ENCODE data around the gene TYMP. TPM values are rescaled to one million over a fixed set of nuclear protein-coding genes. Genes with fewer than 3 reads are reported as not detected.
"Not testable (repeated sequence)": the region's sequence is repeated elsewhere in the genome, so short reads cannot be mapped to it uniquely, and the experiment has no call there.

Gene TYMP
- total RNA-seq, 1 experiment from 2014 or later, result 41.0 TPM

- H3K4me1 Mint-ChIP-seq (ENCODE audit: insufficient read depth, unreplicated experiment), result peaks cover 13% of the 10 kb centered on the region
- no TSS peak for BruUV-seq (replicated peaks)
- POLR2A ChIA-PET, result interaction anchor here (0.6 to 1.1 kb wide), 3 partner anchors 13 to 41 kb away, joined by 3 to 4 read pairs (median 3); partner anchors contain the start of genes LMF2 and NCAPH2
- no peaks in the 10 kb centered on the region for H3K27me3 Mint-ChIP-seq (ENCODE audit: insufficient read depth, unreplicated experiment)
- no peak for DNase-seq (ENCODE audit: unreplicated experiment)
- TF ChIP-seq CTCF (IDR thresholded peaks at IDR 0.05; ENCODE audit: unreplicated experiment), result no peak
- H3K9me3 Mint-ChIP-seq (ENCODE audit: unreplicated experiment), result no peaks in the 10 kb centered on the region
- CTCF ChIA-PET, result interaction anchor here (1.0 to 1.4 kb wide), 2 partner anchors 41 to 99 kb away, joined by 4 to 8 read pairs; partner anchors contain the start of gene SYCE3
- H3K27ac Mint-ChIP-seq (ENCODE audit: low read depth, unreplicated experiment), result no peak overlapping the region
- H3K36me3 Mint-ChIP-seq (ENCODE audit: insufficient read depth, unreplicated experiment), result peaks cover 55% of the 10 kb centered on the region
- H3K4me3 Mint-ChIP-seq (ENCODE audit: unreplicated experiment), result no peak overlapping the region
- intact Hi-C loops (cut with micrococcal nuclease), result no loop called here
These were observed 7.5 kb downstream of the TYMP start for GRCh38 chr22:50522208-50522805.

- no peaks in the 10 kb centered on the region for H3K9me3 Mint-ChIP-seq (ENCODE audit: unreplicated experiment)
- intact Hi-C loops (cut with micrococcal nuclease), result no loop called here
- no peak overlapping the region for H3K27ac Mint-ChIP-seq (ENCODE audit: low read depth, unreplicated experiment)
- no peak overlapping the region for H3K4me3 Mint-ChIP-seq (ENCODE audit: unreplicated experiment)
- DNase-seq (ENCODE audit: unreplicated experiment), result no peak
- no TSS peak for BruUV-seq (replicated peaks)
- ChIA-PET CTCF (interaction anchor here (1.4 kb wide), 1 partner anchor 42 kb away, joined by 8 read pairs; the partner anchor contains the start of gene SYCE3), POLR2A (interaction anchor here (1.1 kb wide), 1 partner anchor 14 kb away, joined by 4 read pairs; the partner anchor contains the start of genes LMF2 and NCAPH2)
- no peak for TF ChIP-seq CTCF (IDR thresholded peaks at IDR 0.05; ENCODE audit: unreplicated experiment)
- H3K36me3 Mint-ChIP-seq (ENCODE audit: insufficient read depth, unreplicated experiment), result peaks cover 53% of the 10 kb centered on the region
- H3K27me3 Mint-ChIP-seq (ENCODE audit: insufficient read depth, unreplicated experiment), result no peaks in the 10 kb centered on the region
- peaks cover 7% of the 10 kb centered on the region for H3K4me1 Mint-ChIP-seq (ENCODE audit: insufficient read depth, unreplicated experiment)
These were observed 8.1 kb downstream of the TYMP start for GRCh38 chr22:50521710-50522109.

DNA sequence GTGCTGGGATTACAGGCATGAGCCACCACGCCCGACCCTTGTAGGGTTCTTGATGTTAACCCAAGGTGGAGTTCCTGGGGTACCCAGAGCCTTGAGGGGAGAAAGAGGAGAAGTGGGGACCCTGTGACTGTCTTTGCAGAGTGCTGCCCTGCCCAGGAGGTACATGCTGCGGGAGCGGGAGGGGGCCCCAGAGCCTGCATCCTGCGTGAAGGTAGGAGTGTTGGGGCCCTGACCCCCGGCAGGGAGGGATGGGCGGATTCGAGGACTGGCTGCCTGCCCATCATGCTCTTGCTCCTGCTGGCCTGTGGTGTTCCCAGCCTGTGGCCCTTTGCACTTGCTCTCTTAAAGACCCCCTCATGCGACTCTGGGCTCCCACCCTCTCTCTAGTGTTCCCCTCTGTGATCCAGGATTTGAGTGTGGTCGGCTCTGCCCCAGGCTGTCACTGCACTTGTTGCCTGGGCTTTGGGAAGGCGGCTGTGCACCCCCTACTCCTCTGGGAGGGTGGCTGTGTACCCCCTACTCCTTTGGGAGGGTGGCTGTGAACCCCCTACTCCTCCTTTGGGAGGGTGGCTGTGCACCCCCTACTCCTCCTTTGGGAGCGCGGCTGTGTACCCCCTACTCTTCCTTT lies 8.9 kb downstream of the TYMP start:
- no TSS peak for BruUV-seq (replicated peaks)
- intact Hi-C loops (cut with micrococcal nuclease), result no loop called here
- peaks cover 51% of the 10 kb centered on the region for H3K36me3 Mint-ChIP-seq (ENCODE audit: insufficient read depth, unreplicated experiment)
- CTCF ChIA-PET, result no interaction called here
- H3K27me3 Mint-ChIP-seq (ENCODE audit: insufficient read depth, unreplicated experiment), result no peaks in the 10 kb centered on the region
- H3K4me1 Mint-ChIP-seq (ENCODE audit: insufficient read depth, unreplicated experiment), result peaks cover 7% of the 10 kb centered on the region
- no peak for DNase-seq (ENCODE audit: unreplicated experiment)
- H3K4me3 Mint-ChIP-seq (ENCODE audit: unreplicated experiment), result no peak overlapping the region
- no peaks in the 10 kb centered on the region for H3K9me3 Mint-ChIP-seq (ENCODE audit: unreplicated experiment)
- no peak overlapping the region for H3K27ac Mint-ChIP-seq (ENCODE audit: low read depth, unreplicated experiment)
- POLR2A ChIA-PET, result no interaction called here
- no peak for TF ChIP-seq CTCF (IDR thresholded peaks at IDR 0.05; ENCODE audit: unreplicated experiment)

GRCh38 chr22:50520184-50520583 lies 9.6 kb downstream of the TYMP start:
- DNase-seq (ENCODE audit: unreplicated experiment); H3K9me3 Mint-ChIP-seq (ENCODE audit: unreplicated experiment); CTCF ChIA-PET; intact Hi-C loops (cut with micrococcal nuclease); H3K27ac Mint-ChIP-seq (ENCODE audit: low read depth, unreplicated experiment); BruUV-seq (replicated peaks); POLR2A ChIA-PET; H3K4me1 Mint-ChIP-seq (ENCODE audit: insufficient read depth, unreplicated experiment); H3K4me3 Mint-ChIP-seq (ENCODE audit: unreplicated experiment); H3K27me3 Mint-ChIP-seq (ENCODE audit: insufficient read depth, unreplicated experiment): not testable (repeated sequence)
- H3K36me3 Mint-ChIP-seq (ENCODE audit: insufficient read depth, unreplicated experiment), result peaks cover 43% of the 10 kb centered on the region
